ENCODE measurements around the gene CLIP2. TPM values are rescaled to one million over a fixed set of nuclear protein-coding genes. Genes with fewer than 3 reads are reported as not detected.
"Not testable (repeated sequence)": the region's sequence is repeated elsewhere in the genome, so short reads cannot be mapped to it uniquely, and the experiment has no call there.

Gene CLIP2
- total and polyA plus RNA-seq, 2 donors: 19.7 to 19.9 TPM

GRCh38 chr7:74365322-74366022, 76.3 kb downstream of the CLIP2 start:
- Histone ChIP-seq H3K4me3 (ENCODE audit: low read depth, low read length) (no peak overlapping the region), H3K27ac (ENCODE audit: low read depth) (no peak overlapping the region), H3K36me3 (ENCODE audit: insufficient read depth) (no peaks in the 10 kb centered on the region), H3K4me1 (ENCODE audit: insufficient read depth) (no peaks in the 10 kb centered on the region)
- 51% methylated on average over 10 of the region's 10 CpGs for WGBS
- DNase-seq (ENCODE audit: extremely low spot score): peak; percentile 32

GRCh38 chr7:74371381-74372341, 82.5 kb downstream of the CLIP2 start:
- 28% methylated on average over 13 of the region's 13 CpGs for WGBS
- Histone ChIP-seq H3K36me3 (ENCODE audit: insufficient read depth) (no peaks in the 10 kb centered on the region), H3K4me3 (ENCODE audit: low read depth, low read length) (no peak overlapping the region), H3K27ac (ENCODE audit: low read depth) (no peak overlapping the region), H3K4me1 (ENCODE audit: insufficient read depth) (no peaks in the 10 kb centered on the region)
- no peak for DNase-seq (ENCODE audit: extremely low spot score)

GRCh38 chr7:74372511-74373111, 83.4 kb downstream of the CLIP2 start:
- H3K4me1 ChIP-seq (ENCODE audit: insufficient read depth): no peaks in the 10 kb centered on the region
- DNase-seq (ENCODE audit: extremely low spot score): no peak
- peak overlapping the region; percentile 65 for H3K27ac ChIP-seq (ENCODE audit: low read depth)
- 12% methylated on average over 28 of the region's 28 CpGs for WGBS
- no peaks in the 10 kb centered on the region for H3K36me3 ChIP-seq (ENCODE audit: insufficient read depth)
- H3K4me3 ChIP-seq (ENCODE audit: low read depth, low read length): no peak overlapping the region

GRCh38 chr7:74373536-74373935, 84.3 kb downstream of the CLIP2 start:
- Histone ChIP-seq H3K27ac (ENCODE audit: low read depth) (no peak overlapping the region), H3K36me3 (ENCODE audit: insufficient read depth) (no peaks in the 10 kb centered on the region), H3K4me3 (ENCODE audit: low read depth, low read length) (no peak overlapping the region), H3K4me1 (ENCODE audit: insufficient read depth) (no peaks in the 10 kb centered on the region)
- 66% methylated on average over 3 of the region's 3 CpGs for WGBS
- DNase-seq (ENCODE audit: extremely low spot score): no peak

- H3K36me3 ChIP-seq (ENCODE audit: insufficient read depth): no peaks in the 10 kb centered on the region
- 94% methylated on average over 31 of the region's 31 CpGs for WGBS
- no peak overlapping the region for H3K4me3 ChIP-seq (ENCODE audit: low read depth, low read length)
- no peak for DNase-seq (ENCODE audit: extremely low spot score)
- no peak overlapping the region for H3K27ac ChIP-seq (ENCODE audit: low read depth)
- H3K4me1 ChIP-seq (ENCODE audit: insufficient read depth): no peaks in the 10 kb centered on the region
These were observed 86.6 kb downstream of the CLIP2 start for GRCh38 chr7:74375726-74376220.

GRCh38 chr7:74376256-74377036, 87.2 kb downstream of the CLIP2 start:
- no peak overlapping the region for H3K4me3 ChIP-seq (ENCODE audit: low read depth, low read length)
- no peak overlapping the region for H3K27ac ChIP-seq (ENCODE audit: low read depth)
- no peaks in the 10 kb centered on the region for H3K4me1 ChIP-seq (ENCODE audit: insufficient read depth)
- no peak for DNase-seq (ENCODE audit: extremely low spot score)
- WGBS: 81% methylated on average over 37 of the region's 37 CpGs
- no peaks in the 10 kb centered on the region for H3K36me3 ChIP-seq (ENCODE audit: insufficient read depth)

- no peak overlapping the region for H3K27ac ChIP-seq (ENCODE audit: low read depth)
- no peaks in the 10 kb centered on the region for H3K4me1 ChIP-seq (ENCODE audit: insufficient read depth)
- 67% methylated on average over 2 of the region's 2 CpGs for WGBS
- no peak overlapping the region for H3K4me3 ChIP-seq (ENCODE audit: low read depth, low read length)
- no peaks in the 10 kb centered on the region for H3K36me3 ChIP-seq (ENCODE audit: insufficient read depth)
- no peak for DNase-seq (ENCODE audit: extremely low spot score)
These were observed 90.7 kb downstream of the CLIP2 start for GRCh38 chr7:74379938-74380337.

- H3K4me3 ChIP-seq (ENCODE audit: low read depth, low read length): no peak overlapping the region
- WGBS: 93% methylated on average over 7 of the region's 7 CpGs
- DNase-seq (ENCODE audit: extremely low spot score): no peak
- H3K4me1 ChIP-seq (ENCODE audit: insufficient read depth): no peaks in the 10 kb centered on the region
- H3K36me3 ChIP-seq (ENCODE audit: insufficient read depth): no peaks in the 10 kb centered on the region
- H3K27ac ChIP-seq (ENCODE audit: low read depth): no peak overlapping the region
These were observed 91.5 kb downstream of the CLIP2 start for GRCh38 chr7:74380720-74381119.

GRCh38 chr7:74384086-74384485, 94.9 kb downstream of the CLIP2 start:
- not testable (repeated sequence) for H3K4me3 ChIP-seq (ENCODE audit: low read depth, low read length); H3K36me3 ChIP-seq (ENCODE audit: insufficient read depth); H3K27ac ChIP-seq (ENCODE audit: low read depth); H3K4me1 ChIP-seq (ENCODE audit: insufficient read depth); DNase-seq (ENCODE audit: extremely low spot score)
- 87% methylated on average over 4 of the region's 4 CpGs for WGBS

- not testable (repeated sequence) for H3K36me3 ChIP-seq (ENCODE audit: insufficient read depth); H3K27ac ChIP-seq (ENCODE audit: low read depth); H3K4me1 ChIP-seq (ENCODE audit: insufficient read depth); DNase-seq (ENCODE audit: extremely low spot score); H3K4me3 ChIP-seq (ENCODE audit: low read depth, low read length)
- 79% methylated on average over 8 of the region's 8 CpGs for WGBS
These were observed 95.6 kb downstream of the CLIP2 start for GRCh38 chr7:74384854-74385253.

GRCh38 chr7:74387606-74388005, 98.4 kb downstream of the CLIP2 start:
- Histone ChIP-seq H3K36me3 (ENCODE audit: insufficient read depth) (no peaks in the 10 kb centered on the region), H3K4me3 (ENCODE audit: low read depth, low read length) (no peak overlapping the region), H3K4me1 (ENCODE audit: insufficient read depth) (no peaks in the 10 kb centered on the region), H3K27ac (ENCODE audit: low read depth) (no peak overlapping the region)
- WGBS: 93% methylated on average over 9 of the region's 9 CpGs
- DNase-seq (ENCODE audit: extremely low spot score): no peak

GRCh38 chr7:74388880-74389415, 99.7 kb downstream of the CLIP2 start:
- Histone ChIP-seq H3K4me1 (ENCODE audit: insufficient read depth) (no peaks in the 10 kb centered on the region), H3K36me3 (ENCODE audit: insufficient read depth) (no peaks in the 10 kb centered on the region), H3K4me3 (ENCODE audit: low read depth, low read length) (no peak overlapping the region), H3K27ac (ENCODE audit: low read depth) (no peak overlapping the region)
- 96% methylated on average over 21 of the region's 21 CpGs for WGBS
- no peak for DNase-seq (ENCODE audit: extremely low spot score)

- 65% methylated on average over 6 of the region's 6 CpGs for WGBS
- H3K4me1 ChIP-seq (ENCODE audit: insufficient read depth); H3K36me3 ChIP-seq (ENCODE audit: insufficient read depth); H3K27ac ChIP-seq (ENCODE audit: low read depth); DNase-seq (ENCODE audit: extremely low spot score); H3K4me3 ChIP-seq (ENCODE audit: low read depth, low read length): not testable (repeated sequence)
These were observed 104.5 kb downstream of the CLIP2 start for GRCh38 chr7:74393722-74394121.

Measured in urinary bladder (tissue), 4 donors.